Measurements from ENCODE around the gene PI4KA. TPM values are rescaled to one million over a fixed set of nuclear protein-coding genes. Genes with fewer than 3 reads are reported as not detected.
A peak's percentile ranks its signal among the peaks of the same experiment; 100 is the strongest.

Gene PI4KA
- total RNA-seq, 1 experiment from 2014 or later = 65.8 TPM

GRCh38 chr22:20792221-20792965 is 66.2 kb downstream of the PI4KA start:
- H3K23ac ChIP-seq (ENCODE audit: insufficient read length, low read depth, low read length) = no peak overlapping the region
- H3K9me3 ChIP-seq (ENCODE audit: control insufficient read depth, low read depth, low read length) = no peaks in the 10 kb centered on the region
- no peaks in the 10 kb centered on the region for H3K27me3 ChIP-seq (ENCODE audit: insufficient read depth, low read length)
- H3K23me2 ChIP-seq (ENCODE audit: insufficient read length, low read depth, low read length, poor library complexity, severe bottlenecking) = no peaks in the 10 kb centered on the region
- H3K4ac ChIP-seq (ENCODE audit: low read depth, low read length) = no peak overlapping the region
- H2BK120ac ChIP-seq (ENCODE audit: low read depth, low read length, poor library complexity, severe bottlenecking) = no peak overlapping the region
- no peaks in the 10 kb centered on the region for H4K20me1 ChIP-seq (ENCODE audit: control insufficient read depth, insufficient read depth, insufficient read length)
- H3K79me1 ChIP-seq (ENCODE audit: insufficient read depth, low read depth, low read length, poor library complexity, severe bottlenecking) = no peaks in the 10 kb centered on the region
- H3K4me1 ChIP-seq (ENCODE audit: insufficient read depth, low read length) = no peaks in the 10 kb centered on the region
- no peak overlapping the region; the same call in 1 of the 2 replicates for H3K14ac ChIP-seq (ENCODE audit: insufficient read depth, low read length)
- H3K27me3 Mint-ChIP-seq (ENCODE audit: low read depth) = no peaks in the 10 kb centered on the region
- H3K27ac Mint-ChIP-seq = peak overlapping the region in 1 of 3 experiments; percentile 66; a peak in 2 of 7 replicates
- peaks cover 0 to 38% (median 3%) of the 10 kb centered on the region in 3 experiments; a peak in 4 of 7 replicates for H3K36me3 Mint-ChIP-seq (ENCODE audit: insufficient read depth in 1 of 3, low read depth in 3 of 3)
- no peak overlapping the region for H3K4me3 Mint-ChIP-seq
- no peak overlapping the region for H3K18ac ChIP-seq (ENCODE audit: insufficient read length, low read depth, low read length)
- H3K27ac ChIP-seq (ENCODE audit: insufficient read length, low read depth, low read length) = no peak overlapping the region
- no peaks in the 10 kb centered on the region for H3K4me1 Mint-ChIP-seq
- TF ChIP-seq CTCF (conservative IDR thresholded peaks at IDR 0.05) = no peak
- no peak overlapping the region for H2BK5ac ChIP-seq (ENCODE audit: insufficient read length, low read length)
- no peak overlapping the region for H2AK5ac ChIP-seq (ENCODE audit: insufficient read length, low read length)
- no peak overlapping the region for H2AFZ ChIP-seq (ENCODE audit: low read length)
- H3K79me2 ChIP-seq (ENCODE audit: insufficient read depth, low read length) = no peaks in the 10 kb centered on the region
- no peak overlapping the region for H2BK20ac ChIP-seq (ENCODE audit: low read depth, low read length, poor library complexity, severe bottlenecking)
- no peak overlapping the region for H4K5ac ChIP-seq (ENCODE audit: insufficient read length, low read depth, low read length)
- H3K56ac ChIP-seq (ENCODE audit: insufficient read length, low read depth, low read length) = no peak overlapping the region
- no peak overlapping the region for H3K4me2 ChIP-seq (ENCODE audit: insufficient read depth, insufficient read length, low read length)
- no peak for DNase-seq
- H3K9ac ChIP-seq (ENCODE audit: extremely low read depth, insufficient read length, low read length) = no peak overlapping the region
- no peak overlapping the region for H2BK15ac ChIP-seq (ENCODE audit: low read depth, low read length)
- no peak overlapping the region for H4K91ac ChIP-seq (ENCODE audit: insufficient read length, low read depth, low read length)
- no peak overlapping the region for H4K8ac ChIP-seq (replicated peaks; ENCODE audit: insufficient read length, low read depth, low read length)
- H2BK12ac ChIP-seq (ENCODE audit: insufficient read length, low read depth, low read length) = no peak overlapping the region
- no CpG with 5 or more reads among the region's 12 CpGs for WGBS (ENCODE audit: extremely low coverage, insufficient read length, low lambda C conversion rate)
- no peaks in the 10 kb centered on the region for H3K9me3 Mint-ChIP-seq
- no peak overlapping the region for H3T11ph ChIP-seq (ENCODE audit: low read length)
